AG04449 (cell line): ENCODE measurements around the gene DNAAF5.

Source experiments
- CTCF ChIA-PET: fragments of 350-600 bp; formaldehyde crosslinking; extraction: SDS; loops from one replicate; lab custom pipeline; 2021; ENCODE audit warnings: antibody characterized with exemption; lab: Yijun Ruan, JAX
- POLR2A ChIA-PET: fragments of 400-600, 350-600 bp; formaldehyde crosslinking; extraction: SDS; loops from one replicate; lab custom pipeline; 2020; ENCODE audit warnings: antibody characterized with exemption, inconsistent platforms; lab: Yijun Ruan, JAX
- DNase-seq: peaks from one replicate; pipeline ENCODE4 v3.0.0-alpha.2; 2010; ENCODE audit warnings: low read depth, low spot score
- H3K4me3 ChIP-seq: 2 replicates; pipeline ENCODE4 v1.5.1; 2011; ENCODE audit warnings: low read depth, mild to moderate bottlenecking, control low read depth, low read length
- TF ChIP-seq, protein P1 (sequence below): IDR thresholded peaks from one replicate; pipeline ENCODE4 v1.5.1; 2011; ENCODE audit warnings: mild to moderate bottlenecking, moderate library complexity, low read length, control low read depth, inconsistent platforms; ENCODE audit not compliant: insufficient read depth; ENCODE audit errors: missing control alignments

The DNAAF5 gene

DNA sequence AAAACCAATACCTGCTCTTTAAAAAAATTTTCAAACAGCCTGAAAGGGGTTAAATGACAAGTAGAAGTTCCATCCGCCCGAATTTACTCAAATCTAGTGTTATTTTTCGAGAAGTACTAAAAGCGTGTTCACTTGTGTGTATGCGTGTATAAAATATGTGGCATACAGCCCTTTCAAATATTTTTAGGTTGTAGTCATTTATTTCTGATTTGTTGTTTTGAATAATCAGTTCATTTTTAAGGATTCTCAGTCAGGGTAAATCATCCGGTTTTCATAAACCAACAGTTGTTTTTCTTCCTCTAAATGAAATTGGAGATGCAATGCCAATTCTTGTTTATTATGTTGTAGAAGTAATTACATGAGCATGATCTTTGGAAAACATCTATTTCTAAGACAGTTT, 98.9 kb downstream of the DNAAF5 start:
- TF ChIP-seq, protein P1, sequence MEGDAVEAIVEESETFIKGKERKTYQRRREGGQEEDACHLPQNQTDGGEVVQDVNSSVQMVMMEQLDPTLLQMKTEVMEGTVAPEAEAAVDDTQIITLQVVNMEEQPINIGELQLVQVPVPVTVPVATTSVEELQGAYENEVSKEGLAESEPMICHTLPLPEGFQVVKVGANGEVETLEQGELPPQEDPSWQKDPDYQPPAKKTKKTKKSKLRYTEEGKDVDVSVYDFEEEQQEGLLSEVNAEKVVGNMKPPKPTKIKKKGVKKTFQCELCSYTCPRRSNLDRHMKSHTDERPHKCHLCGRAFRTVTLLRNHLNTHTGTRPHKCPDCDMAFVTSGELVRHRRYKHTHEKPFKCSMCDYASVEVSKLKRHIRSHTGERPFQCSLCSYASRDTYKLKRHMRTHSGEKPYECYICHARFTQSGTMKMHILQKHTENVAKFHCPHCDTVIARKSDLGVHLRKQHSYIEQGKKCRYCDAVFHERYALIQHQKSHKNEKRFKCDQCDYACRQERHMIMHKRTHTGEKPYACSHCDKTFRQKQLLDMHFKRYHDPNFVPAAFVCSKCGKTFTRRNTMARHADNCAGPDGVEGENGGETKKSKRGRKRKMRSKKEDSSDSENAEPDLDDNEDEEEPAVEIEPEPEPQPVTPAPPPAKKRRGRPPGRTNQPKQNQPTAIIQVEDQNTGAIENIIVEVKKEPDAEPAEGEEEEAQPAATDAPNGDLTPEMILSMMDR: no peak
- ChIA-PET POLR2A (no interaction called here), CTCF (no interaction called here)
- no peak overlapping the region for H3K4me3 ChIP-seq
- DNase-seq: no peak

DNA sequence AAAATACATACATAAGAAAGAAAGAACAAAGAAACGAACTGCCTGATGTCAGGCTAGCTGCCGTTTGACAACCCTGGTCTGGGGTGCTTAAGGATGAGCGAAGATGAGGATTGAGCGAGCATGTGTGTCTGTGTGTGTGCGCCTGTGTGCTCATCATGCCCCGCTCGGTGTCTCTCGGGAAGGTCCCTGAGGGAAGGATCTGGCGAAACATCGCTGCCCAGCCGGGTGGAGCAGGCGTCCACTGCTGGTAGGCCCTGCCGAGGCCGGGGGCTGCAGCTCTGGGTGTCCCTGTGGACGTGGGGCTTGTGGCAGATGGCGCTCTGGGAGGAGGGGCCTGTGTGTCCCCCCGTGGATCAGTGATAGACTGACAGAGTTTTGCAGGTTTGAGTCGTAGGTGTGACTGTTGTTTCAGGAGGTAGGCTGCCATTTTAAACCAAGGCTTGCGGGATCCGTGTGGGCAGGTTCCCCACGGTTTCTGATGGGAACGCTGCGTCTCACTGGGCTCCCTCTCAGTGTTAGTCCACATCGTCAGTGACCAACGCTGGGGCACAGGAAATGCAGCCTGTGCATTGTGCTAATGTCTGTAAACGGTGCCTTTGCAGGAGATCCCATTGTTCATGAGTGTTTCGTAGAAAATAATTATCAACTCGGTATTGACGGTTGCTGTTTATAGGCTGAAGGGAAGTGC, 99.9 kb downstream of the DNAAF5 start:
- no peak for DNase-seq
- H3K4me3 ChIP-seq: no peak overlapping the region
- ChIA-PET POLR2A (no interaction called here), CTCF (no interaction called here)
- TF ChIP-seq, protein P1: no peak

DNA sequence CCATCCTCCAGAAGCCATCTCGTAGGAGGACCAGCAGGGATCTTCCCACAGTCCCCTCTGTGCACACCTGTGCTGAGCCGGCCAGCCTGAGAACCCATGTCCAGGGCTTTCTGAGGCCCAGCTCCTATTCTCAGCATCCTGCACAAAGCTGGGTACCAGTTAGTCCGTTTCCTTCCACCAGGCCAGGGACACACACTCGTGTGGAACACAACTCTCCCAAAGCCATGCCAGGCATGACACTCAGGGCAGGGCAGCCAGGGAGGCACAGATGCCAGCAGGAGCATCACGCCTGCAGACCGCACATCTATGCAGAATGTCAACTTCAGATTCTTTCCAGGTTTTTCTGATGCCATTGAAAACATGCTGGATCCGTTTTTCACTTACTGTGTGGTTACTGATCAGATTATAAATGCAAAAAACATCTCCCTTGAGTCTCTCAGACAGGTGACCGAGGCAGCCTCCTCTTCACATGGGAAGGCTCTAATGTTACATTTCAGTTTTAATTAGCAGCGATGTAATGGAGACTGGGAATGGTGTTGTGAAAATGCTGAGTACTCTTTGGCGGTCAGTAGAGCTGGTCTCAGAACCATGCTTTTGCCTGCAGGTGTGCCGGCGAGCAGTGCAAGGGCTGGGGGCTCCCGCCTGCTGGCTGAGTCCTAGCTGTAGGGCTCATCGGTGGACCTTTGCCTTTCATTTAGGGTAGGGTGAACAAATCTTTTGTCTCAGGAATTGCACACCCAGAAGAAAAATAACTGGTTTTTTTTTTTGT, 102.5 kb downstream of the DNAAF5 start:
- DNase-seq: no peak
- POLR2A ChIA-PET: interaction anchor here (0.8 kb wide), 1 partner anchor 9 kb away, joined by 3 read pairs; no protein-coding TSS in a partner anchor
- no peak overlapping the region for H3K4me3 ChIP-seq
- TF ChIP-seq, protein P1: no peak
- CTCF ChIA-PET: interaction anchor here (1.6 to 1.8 kb wide), 2 partner anchors 32 to 45 kb away, joined by 4 to 6 read pairs; no protein-coding TSS in a partner anchor

DNA sequence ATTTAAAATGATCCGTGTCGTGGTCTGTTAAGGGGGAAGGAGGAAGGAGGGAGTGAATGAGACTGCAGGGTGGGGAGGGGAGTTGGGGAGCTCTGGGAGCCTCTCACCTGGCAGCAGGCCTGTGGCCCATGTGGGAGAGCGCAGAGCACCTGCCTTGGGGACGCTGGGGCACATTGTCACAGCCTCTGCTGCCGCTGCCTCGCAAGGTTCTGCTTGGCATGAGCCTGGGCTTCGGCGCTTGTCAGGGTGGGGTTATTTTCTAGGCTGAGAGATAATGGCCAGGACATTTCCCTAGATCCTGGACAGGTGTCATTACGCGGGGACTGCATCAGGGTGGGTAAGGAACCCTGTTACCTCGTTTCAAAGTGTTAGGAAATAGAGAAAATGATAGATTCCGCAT, 103.6 kb downstream of the DNAAF5 start:
- TF ChIP-seq, protein P1: no peak
- ChIA-PET POLR2A (no interaction called here), CTCF (no interaction called here)
- DNase-seq: no peak
- no peak overlapping the region for H3K4me3 ChIP-seq

DNA sequence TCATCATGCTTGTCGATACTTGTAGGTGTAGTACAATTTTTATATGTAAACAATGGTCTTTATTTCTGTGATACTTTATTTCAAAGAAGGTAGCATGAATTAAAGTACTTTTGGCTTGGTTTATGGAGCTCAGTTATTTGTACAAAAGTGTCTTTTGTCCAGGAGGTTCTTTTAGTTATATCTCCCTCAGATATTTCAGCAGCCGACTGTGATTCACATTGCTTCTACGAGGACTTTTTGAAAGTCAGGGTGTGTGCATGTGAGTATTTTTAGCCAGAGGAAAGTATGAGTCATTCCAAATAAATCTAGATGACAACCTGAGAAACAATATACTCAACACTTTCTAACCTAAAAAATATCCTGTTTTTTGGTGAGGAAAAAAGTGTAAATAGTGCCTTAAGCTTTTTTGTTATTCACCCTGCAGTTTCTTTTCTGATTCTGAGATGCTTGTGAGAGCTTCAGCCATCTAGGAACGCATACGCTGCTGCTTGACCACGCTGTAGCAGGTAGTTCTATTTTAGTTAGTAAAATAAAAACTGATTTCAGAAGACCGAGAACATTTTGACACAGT, 105.2 kb downstream of the DNAAF5 start:
- ChIA-PET POLR2A (interaction anchor here (1.4 kb wide), 1 partner anchor 15 kb away, joined by 5 read pairs; no protein-coding TSS in a partner anchor), CTCF (interaction anchor here (0.9 to 1.8 kb wide), 7 partner anchors 10 to 510 kb away, joined by 3 to 8 read pairs (median 4); no protein-coding TSS in a partner anchor)
- TF ChIP-seq, protein P1: no peak
- H3K4me3 ChIP-seq: no peak overlapping the region
- DNase-seq: peak; percentile 52
